NCI-H1930 (cell line): ENCODE measurements around the gene KYNU.
"Not testable (repeated sequence)": the region's sequence is repeated elsewhere in the genome, so short reads cannot be mapped to it uniquely, and the experiment has no call there.

Experiments used
- DNase-seq, 2 experiments: peaks; one replicate each; lab custom pipeline; 2025; lab: John Stamatoyannopoulos, UW

Gene KYNU

DNA sequence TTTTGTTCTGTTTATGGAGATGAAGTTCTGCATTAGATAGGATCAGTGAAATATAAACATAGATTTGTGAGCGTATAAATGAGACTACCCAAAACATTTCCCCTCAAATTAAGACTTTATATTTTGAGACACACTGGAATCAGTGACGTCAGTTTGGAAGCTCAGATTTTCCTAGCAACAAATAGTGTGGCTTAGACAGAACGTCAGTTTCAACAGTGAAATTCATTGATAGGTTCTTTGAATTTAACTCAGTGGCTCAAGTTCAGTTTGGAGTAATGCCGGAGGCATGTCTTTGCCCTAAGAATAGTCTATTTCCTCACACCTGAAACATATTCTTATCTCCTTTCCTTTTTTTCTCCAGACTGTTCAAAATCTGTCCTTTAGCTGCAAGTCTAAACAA is 138.2 kb downstream of the KYNU start:
- no peak for DNase-seq

GRCh38 chr2:143026411-143027054 is 149.1 kb downstream of the KYNU start:
- DNase-seq, result no peak

DNA sequence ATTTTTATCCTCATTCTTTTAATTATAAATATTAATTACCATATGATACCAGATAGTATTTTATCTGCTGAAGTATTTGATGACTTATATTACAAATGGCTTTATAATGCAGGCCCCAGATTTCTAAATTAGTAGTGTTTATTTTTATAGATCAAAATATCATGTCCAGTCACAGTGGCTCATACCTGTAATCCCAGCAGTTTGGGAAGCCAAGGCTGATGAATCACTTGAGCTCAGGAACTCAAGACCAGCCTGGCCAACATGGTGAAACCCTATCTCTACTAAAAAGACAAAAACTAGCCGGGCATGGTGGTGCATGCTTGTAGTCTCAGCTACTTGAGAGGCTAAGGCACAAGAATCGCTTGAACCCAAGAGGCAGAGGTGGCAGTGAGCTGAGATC is 151.7 kb downstream of the KYNU start:
- DNase-seq, result no peak

GRCh38 chr2:143030127-143030526 is 152.7 kb downstream of the KYNU start:
- no peak for DNase-seq

- DNase-seq, result peak; percentile 26 to 35
These were observed 157.0 kb downstream of the KYNU start for GRCh38 chr2:143034292-143035074.

DNA sequence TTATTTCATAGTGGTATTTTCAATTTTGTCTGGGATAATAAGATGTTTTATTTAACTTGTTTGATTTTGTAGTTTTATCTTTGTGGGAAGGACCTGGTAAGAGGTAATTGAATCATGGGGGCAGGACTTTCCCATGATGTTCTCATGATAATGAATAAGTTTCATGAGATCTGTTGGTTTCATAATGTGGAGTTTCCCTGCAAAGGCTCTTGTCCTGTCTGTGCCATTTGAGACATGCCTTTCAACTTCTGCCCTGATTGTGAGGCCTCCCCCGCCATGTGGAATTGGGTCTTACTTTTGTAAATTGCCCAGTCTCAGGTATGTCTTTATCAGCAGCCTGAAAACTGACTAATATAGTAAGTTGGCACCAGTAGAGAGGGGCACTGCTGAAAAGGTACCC is 174.0 kb downstream of the KYNU start:
- no peak for DNase-seq

DNA sequence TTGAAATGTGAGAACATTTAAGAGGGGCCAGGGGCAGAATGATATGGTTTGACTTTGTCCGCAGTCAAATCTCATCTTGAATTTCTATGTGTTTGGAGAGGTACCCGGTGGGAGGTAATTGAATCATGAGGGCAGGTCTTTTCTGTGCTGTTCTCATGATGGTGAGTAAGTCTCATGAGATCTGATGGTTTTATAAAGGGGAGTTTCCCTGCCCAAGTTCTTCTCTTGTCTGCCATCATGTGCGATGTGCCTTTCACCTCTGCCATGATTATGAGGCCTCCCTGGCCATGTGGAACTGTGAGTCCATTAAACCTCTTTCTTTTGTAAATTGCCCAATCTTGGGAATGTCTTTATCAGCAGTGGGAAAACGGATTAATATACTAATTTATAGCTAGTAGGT is 176.0 kb downstream of the KYNU start:
- not testable (repeated sequence) for DNase-seq

DNA sequence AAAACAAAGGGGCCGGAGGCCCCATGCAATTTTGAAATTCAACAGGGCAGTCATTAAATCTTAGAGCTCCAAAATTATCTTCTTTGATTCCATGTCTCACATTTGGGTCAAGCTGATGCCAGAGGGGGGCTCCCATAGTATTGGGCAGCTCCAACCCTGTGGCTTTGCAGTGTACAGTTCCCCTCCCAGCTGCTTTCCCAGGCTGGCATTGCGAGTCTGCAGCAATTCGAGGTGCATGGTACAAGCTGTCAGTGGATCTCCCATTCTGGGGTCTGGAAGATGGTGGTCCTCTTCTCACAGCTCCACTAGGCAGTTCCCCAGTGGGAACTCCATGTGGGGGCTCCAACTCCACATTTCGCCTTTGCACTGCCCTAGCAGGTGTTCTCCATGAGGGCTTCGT is 179.1 kb downstream of the KYNU start:
- no peak for DNase-seq

DNA sequence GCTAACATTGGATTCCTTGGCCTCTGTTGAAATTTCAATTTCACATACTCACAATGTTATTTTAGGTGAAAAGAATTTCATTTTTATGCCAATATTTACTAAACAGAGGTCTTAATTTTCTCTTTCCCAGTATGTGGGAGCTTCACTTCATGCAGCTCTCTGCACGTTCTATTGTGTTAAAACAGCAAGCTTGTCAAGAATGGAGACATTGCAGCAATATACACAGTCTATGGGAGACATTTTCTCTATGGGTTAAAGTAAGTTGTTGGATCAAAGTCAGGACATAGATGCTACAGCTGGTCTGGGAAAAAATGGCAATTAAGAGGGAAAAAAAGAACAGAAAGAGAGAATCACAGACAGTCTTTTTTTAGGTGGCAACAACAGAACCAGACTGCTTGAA is 181.4 kb downstream of the KYNU start:
- DNase-seq, result no peak

- no peak for DNase-seq
These were observed 186.2 kb downstream of the KYNU start for GRCh38 chr2:143063612-143064200.

- no peak for DNase-seq
These were observed 190.6 kb downstream of the KYNU start for GRCh38 chr2:143068094-143068493.

- no peak for DNase-seq
These were observed 191.0 kb downstream of the KYNU start for GRCh38 chr2:143068509-143068908.

DNA sequence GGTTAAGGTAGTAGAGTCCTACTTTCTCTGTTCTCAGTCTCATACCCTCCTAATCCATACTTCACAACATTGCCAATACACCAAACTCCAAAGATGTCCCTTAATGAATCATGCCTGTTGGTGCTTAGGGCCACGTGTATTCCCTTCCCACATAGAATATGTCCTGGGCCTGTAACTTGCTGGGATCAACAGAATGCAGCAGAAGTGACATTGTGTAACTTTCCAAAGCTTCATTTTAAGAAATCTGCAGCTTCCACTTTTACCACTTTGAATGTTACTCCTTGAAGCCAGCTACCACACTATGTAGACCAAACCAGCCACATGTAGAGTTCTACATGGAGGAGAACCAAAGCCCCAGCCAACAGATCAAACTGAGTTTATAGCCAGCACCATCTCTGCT is 193.2 kb downstream of the KYNU start:
- no peak for DNase-seq

DNA sequence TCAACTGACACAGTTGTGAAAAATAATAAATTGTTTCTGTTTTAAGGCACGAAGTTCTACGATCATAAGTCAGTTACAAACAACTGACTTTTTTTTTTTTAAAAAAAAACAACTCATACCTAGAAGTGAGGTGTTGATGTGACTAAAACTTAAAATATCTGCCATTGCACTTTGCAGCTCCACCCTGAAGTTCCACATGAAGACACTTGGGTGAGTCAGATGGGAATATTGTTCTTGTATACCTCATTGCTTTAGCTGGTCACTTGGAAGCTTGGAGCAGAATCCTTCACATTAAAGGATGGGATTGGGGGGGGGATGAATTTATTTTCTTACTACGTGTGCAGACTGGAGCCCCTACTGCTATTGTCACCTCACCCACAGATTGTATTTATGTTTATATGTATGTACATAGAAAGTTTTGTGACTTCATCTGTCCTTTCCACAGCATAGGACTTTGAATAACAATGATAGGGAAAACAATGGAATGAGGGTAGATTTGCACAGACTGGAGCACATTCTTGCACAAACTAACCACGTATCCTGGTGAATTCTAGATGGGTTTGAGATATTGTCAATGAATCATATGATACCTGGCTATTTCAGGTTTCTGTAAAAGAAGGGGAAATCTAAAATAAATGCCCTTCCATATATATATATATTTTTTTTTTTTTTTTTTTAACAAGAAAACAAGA is 193.9 kb downstream of the KYNU start:
- DNase-seq, result no peak

- DNase-seq, result not testable (repeated sequence)
These were observed 197.4 kb downstream of the KYNU start for GRCh38 chr2:143074913-143075312.

- no peak for DNase-seq
These were observed 198.2 kb downstream of the KYNU start for GRCh38 chr2:143075711-143076110.

DNA sequence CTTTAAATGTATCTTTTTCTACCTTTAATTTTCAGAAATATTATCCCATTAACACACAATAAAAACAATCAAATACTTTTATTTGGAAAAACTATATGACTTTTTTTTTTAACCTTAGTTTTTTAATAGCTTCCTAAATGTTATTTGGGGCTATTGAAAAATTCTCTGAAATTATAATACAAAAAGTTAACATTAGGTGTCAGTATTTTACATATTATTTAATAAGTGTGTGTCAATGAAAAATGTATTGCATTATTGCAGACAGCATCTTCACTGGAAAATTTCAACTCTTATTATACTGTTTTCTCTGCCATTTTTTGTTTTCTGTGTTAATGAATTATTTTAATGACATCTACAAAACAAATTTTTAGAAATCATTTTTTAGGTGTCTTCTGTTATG is 200.6 kb downstream of the KYNU start:
- no peak for DNase-seq

DNA sequence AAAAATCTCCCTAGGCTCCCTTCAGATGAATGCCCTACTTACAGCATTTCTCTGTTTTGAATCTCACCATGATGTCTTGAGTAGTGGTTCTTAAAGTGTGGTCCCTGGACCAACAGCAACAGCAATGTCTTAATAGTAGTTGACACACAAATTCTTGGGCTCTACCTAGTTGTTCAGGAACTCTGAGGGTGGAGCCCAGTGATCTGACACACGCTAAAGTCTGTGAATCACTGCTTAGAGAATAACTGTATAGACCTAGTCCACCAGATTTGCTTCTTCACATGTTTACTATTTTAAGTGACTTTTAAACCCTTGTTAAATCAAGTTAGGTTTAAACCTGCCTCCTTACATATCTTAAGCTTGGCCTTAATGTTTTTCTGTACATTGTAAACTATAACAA is 204.2 kb downstream of the KYNU start:
- DNase-seq, result no peak

- DNase-seq, result no peak
These were observed 206.2 kb downstream of the KYNU start for GRCh38 chr2:143083636-143084035.

DNA sequence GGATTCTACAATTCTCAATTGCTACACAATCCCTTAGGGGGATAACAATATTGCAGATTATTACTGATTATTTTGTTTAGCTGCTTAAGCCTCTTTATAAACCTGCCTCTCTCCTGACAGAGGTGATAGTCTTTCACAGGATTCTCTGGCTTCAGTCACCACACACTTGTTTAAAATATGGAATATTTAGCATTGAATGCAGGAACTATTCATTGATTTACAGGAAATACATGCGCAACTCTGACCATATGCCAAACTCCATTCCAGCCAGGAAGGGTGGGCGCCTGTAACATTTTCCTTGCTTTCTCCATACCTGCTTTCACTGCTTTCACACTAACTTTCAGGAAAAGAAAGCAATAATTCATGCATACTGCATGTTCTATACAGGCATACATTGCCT is 207.0 kb downstream of the KYNU start:
- no peak for DNase-seq

- DNase-seq, result no peak
These were observed 207.8 kb downstream of the KYNU start for GRCh38 chr2:143085125-143085784.

DNA sequence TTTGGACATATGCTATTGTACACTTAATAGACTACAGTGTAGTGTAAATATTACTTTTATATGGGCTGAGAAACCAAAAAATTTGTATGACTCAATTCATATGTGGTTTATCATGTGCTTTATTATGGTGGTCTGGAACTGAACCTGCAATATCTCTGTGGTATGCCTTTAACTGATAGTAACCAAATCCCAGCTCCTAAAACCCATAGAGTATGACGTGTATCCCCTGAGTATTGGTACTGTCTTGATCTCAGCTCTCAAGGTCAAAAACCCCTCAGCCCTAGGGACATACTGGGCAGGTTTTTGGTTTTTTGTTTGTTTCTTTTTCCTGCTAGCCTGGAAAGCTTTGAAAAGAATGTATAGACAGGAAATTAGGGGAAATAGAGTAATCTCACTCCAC is 209.6 kb downstream of the KYNU start:
- DNase-seq, result no peak
